PFSK-1 (cell line): ENCODE data around the gene CEP41.

ENCODE experiments used
- FOXP2 ChIP-seq: optimal IDR thresholded peaks from 2 replicates; pipeline ENCODE3; 2011; ENCODE audit warnings: borderline replicate concordance, control low read depth, inconsistent platforms; ENCODE audit not compliant: insufficient read depth; ENCODE audit errors: extremely low read length, extremely low read depth
- POLR2AphosphoS5 ChIP-seq: IDR thresholded peaks from 2 replicates; pipeline ENCODE4 v1.6.1; 2012; ENCODE audit warnings: low read depth, mild to moderate bottlenecking, control low read depth, low read length, moderate library complexity
- SIN3A ChIP-seq: IDR thresholded peaks from 2 replicates; pipeline ENCODE4 v1.6.1; 2012; ENCODE audit warnings: mild to moderate bottlenecking, low read length, moderate library complexity, borderline replicate concordance; ENCODE audit not compliant: insufficient read depth
- TAF1 ChIP-seq: IDR thresholded peaks from 2 replicates; pipeline ENCODE4 v1.6.1; 2012; ENCODE audit warnings: low read length, control low read depth, borderline replicate concordance; ENCODE audit not compliant: insufficient read depth
- TF ChIP-seq, protein P1 (sequence below), 2 experiments: IDR thresholded peaks; 2 replicates each; pipeline versions ENCODE4 v1.6.1 to v1.8.0; 2011 to 2012; ENCODE audit warnings: low read depth in 2 of 2, low read length in 2 of 2, control low read depth in 1 of 2, inconsistent platforms in 1 of 2, mild to moderate bottlenecking in 1 of 2, moderate library complexity in 1 of 2; ENCODE audit not compliant: insufficient read depth in 1 of 2

Gene CEP41

DNA sequence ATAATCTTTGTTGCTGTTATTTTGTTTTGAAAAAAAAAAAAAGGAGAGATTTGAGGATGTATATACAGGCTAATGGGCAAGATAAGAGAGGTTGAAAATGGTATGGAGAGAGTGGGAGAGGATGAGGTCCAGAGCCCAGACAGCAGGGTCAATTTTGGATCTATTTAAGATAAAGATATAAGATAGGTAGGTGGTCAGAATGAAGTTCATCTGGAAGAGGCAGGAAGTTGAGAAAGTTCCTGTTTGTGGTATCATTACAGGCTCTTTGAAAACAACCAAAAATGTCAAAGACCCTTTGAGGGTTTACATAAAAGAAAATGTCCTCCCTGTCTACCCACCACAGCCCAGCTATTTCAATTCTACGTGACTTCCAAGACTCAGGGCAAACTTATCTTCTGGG lies 7.5 kb downstream of the CEP41 start:
- TF ChIP-seq TAF1 (no peak), SIN3A (no peak), POLR2AphosphoS5 (no peak), FOXP2 (no peak)
- TF ChIP-seq, protein P1, sequence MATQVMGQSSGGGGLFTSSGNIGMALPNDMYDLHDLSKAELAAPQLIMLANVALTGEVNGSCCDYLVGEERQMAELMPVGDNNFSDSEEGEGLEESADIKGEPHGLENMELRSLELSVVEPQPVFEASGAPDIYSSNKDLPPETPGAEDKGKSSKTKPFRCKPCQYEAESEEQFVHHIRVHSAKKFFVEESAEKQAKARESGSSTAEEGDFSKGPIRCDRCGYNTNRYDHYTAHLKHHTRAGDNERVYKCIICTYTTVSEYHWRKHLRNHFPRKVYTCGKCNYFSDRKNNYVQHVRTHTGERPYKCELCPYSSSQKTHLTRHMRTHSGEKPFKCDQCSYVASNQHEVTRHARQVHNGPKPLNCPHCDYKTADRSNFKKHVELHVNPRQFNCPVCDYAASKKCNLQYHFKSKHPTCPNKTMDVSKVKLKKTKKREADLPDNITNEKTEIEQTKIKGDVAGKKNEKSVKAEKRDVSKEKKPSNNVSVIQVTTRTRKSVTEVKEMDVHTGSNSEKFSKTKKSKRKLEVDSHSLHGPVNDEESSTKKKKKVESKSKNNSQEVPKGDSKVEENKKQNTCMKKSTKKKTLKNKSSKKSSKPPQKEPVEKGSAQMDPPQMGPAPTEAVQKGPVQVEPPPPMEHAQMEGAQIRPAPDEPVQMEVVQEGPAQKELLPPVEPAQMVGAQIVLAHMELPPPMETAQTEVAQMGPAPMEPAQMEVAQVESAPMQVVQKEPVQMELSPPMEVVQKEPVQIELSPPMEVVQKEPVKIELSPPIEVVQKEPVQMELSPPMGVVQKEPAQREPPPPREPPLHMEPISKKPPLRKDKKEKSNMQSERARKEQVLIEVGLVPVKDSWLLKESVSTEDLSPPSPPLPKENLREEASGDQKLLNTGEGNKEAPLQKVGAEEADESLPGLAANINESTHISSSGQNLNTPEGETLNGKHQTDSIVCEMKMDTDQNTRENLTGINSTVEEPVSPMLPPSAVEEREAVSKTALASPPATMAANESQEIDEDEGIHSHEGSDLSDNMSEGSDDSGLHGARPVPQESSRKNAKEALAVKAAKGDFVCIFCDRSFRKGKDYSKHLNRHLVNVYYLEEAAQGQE (IDR thresholded peaks at IDR 0.05; ENCODE audit: insufficient read depth in 1 of 2, low read depth in 2 of 2, low read length in 2 of 2), result no peak

DNA sequence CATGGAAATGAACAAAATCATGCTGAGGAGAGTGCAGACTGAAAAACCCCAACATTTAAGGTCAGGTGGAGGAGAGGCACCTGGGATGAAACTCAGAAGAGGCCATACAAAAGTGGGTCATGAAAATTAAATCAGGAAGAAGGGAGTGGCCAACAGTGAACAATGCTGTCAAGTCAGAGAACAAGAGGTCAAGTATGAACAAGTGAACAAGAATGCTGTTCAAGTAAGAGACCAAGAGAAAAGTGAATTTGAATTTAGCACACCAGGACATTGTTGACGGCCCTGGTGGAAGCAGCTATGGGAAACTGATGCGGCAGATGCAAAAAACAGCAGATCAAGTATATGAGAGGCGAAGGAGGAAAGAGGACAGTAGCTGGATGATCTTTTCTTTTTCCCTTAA lies 7.9 kb downstream of the CEP41 start:
- TF ChIP-seq TAF1, result no peak
- TF ChIP-seq FOXP2, result no peak
- TF ChIP-seq SIN3A, result no peak
- TF ChIP-seq, protein P1 (IDR thresholded peaks at IDR 0.05; ENCODE audit: insufficient read depth in 1 of 2, low read depth in 2 of 2, low read length in 2 of 2), result no peak
- no peak for TF ChIP-seq POLR2AphosphoS5

- TF ChIP-seq POLR2AphosphoS5, result no peak
- TF ChIP-seq, protein P1 (IDR thresholded peaks at IDR 0.05; ENCODE audit: insufficient read depth in 1 of 2, low read depth in 2 of 2, low read length in 2 of 2), result no peak
- no peak for TF ChIP-seq TAF1
- TF ChIP-seq FOXP2, result no peak
- TF ChIP-seq SIN3A, result no peak
These were observed 9.8 kb downstream of the CEP41 start for GRCh38 chr7:130430841-130431666.

- TF ChIP-seq POLR2AphosphoS5, result no peak
- no peak for TF ChIP-seq TAF1
- TF ChIP-seq SIN3A, result no peak
- TF ChIP-seq, protein P1 (IDR thresholded peaks at IDR 0.05; ENCODE audit: insufficient read depth in 1 of 2, low read depth in 2 of 2, low read length in 2 of 2), result no peak
- no peak for TF ChIP-seq FOXP2
These were observed 10.7 kb downstream of the CEP41 start for GRCh38 chr7:130430115-130430514.

DNA sequence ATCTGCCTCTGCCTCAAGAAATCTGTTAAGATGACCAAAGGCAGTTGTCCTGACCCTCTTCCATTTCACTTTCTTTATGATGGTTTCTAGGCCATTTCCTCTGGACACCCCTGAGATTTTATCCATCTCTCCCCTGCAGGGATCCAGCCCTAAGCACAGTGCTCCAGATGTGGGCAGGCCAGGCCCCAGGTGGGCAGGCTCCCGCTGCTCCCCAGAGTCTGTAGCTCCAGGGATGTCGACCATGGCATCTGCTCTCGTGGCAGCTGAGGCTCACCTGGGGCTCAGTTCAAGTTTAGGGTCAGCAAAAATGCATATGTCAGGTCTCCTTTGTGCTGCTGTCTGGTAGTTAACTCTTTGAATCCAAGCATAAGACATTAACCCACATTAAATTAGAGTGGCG lies 11.8 kb downstream of the CEP41 start:
- TF ChIP-seq TAF1 (no peak), POLR2AphosphoS5 (no peak), FOXP2 (no peak), SIN3A (no peak)
- TF ChIP-seq, protein P1 (IDR thresholded peaks at IDR 0.05; ENCODE audit: insufficient read depth in 1 of 2, low read depth in 2 of 2, low read length in 2 of 2), result no peak
